ENCODE data around the gene AREG. TPM values are rescaled to one million over a fixed set of nuclear protein-coding genes. Genes with fewer than 3 reads are reported as not detected.

The AREG gene
- total and polyA plus RNA-seq, 9 of the 15 experiments (the other 6 are each of a cell fraction or from before 2014, with no cell fraction given): 1.4 to 7.7 (median 5.4) TPM

- TF ChIP-seq PBX2 (CRISPR knock-in tag; IDR thresholded peaks at IDR 0.05; ENCODE audit: low read depth) (no peak), PBX2 (tag; conservative IDR thresholded peaks at IDR 0.05; ENCODE audit: low read depth) (peak; percentile 25; the same call in 1 of the 2 replicates), SMAD4 (CRISPR knock-in tag; conservative IDR thresholded peaks at IDR 0.05) (peak; percentile 64), MGA (IDR thresholded peaks at IDR 0.05) (peak; percentile 73), SAFB (IDR thresholded peaks at IDR 0.05; ENCODE audit: borderline replicate concordance, low read depth, low read length) (no peak), BRD9 (IDR thresholded peaks at IDR 0.05; ENCODE audit: low read depth, partially characterized antibody) (peak; percentile 81), THAP12 (CRISPR knock-in tag; IDR thresholded peaks at IDR 0.05) (no peak), MECOM (CRISPR knock-in tag; IDR thresholded peaks at IDR 0.05) (0 out of 2 replicates have a peak, but pooled peaks have one; percentile 7), MEF2A (IDR thresholded peaks at IDR 0.05; ENCODE audit: control insufficient read depth, low read depth, low read length) (0 out of 2 replicates have a peak, but pooled peaks have one; percentile 45), ZNF589 (CRISPR knock-in tag; IDR thresholded peaks at IDR 0.05; ENCODE audit: low read depth) (0 out of 2 replicates have a peak, but pooled peaks have one; percentile 21), ZNF561 (CRISPR knock-in tag; conservative IDR thresholded peaks at IDR 0.05) (no peak)
Observed at GRCh38 chr4:74453037-74453635, 8.2 kb downstream of the AREG start (continued).

Measured in K562 (cell line).